GM23338 (cell line): ENCODE results near the gene LGR5. TPM values are rescaled to one million over a fixed set of nuclear protein-coding genes. Genes with fewer than 3 reads are reported as not detected.
A peak's percentile ranks its signal among the peaks of the same experiment; 100 is the strongest.

Source experiments
- ATAC-seq: fragments of 200-7000 bp; cut with Tn5 transposase; 3 replicates; pipeline ENCODE4 v1.9.1; 2020
- DNase-seq: peaks from one replicate; pipeline ENCODE4 v3.0.0-alpha.2; 2015; ENCODE audit warnings: low spot score
- H2AFZ ChIP-seq: fragments of 200-600 bp; sonication (generic); 2 replicates; pipeline ENCODE4 v1.8.0; 2016; ENCODE audit warnings: antibody characterized with exemption, mild to moderate bottlenecking, moderate library complexity
- H3F3A ChIP-seq: fragments of 200-600 bp; sonication (generic); replicated peaks from 2 replicates; pipeline ENCODE4 v1.8.0; 2017; ENCODE audit warnings: antibody characterized with exemption, mixed run types, low read depth
- H3K27ac ChIP-seq: fragments of 200-600 bp; sonication (generic); 2 replicates; pipeline ENCODE4 v1.6.1; 2016; ENCODE audit warnings: low read depth
- H3K27me3 ChIP-seq: fragments of 200-600 bp; sonication (generic); 2 replicates; pipeline ENCODE4 v1.8.0; 2016; ENCODE audit warnings: mild to moderate bottlenecking, mixed run types, moderate library complexity; ENCODE audit not compliant: insufficient read depth
- H3K36me3 ChIP-seq: fragments of 200-600 bp; sonication (generic); 2 replicates; pipeline ENCODE4 v1.8.0; 2016; ENCODE audit warnings: mild to moderate bottlenecking; ENCODE audit not compliant: insufficient read depth
- H3K4me1 ChIP-seq: fragments of 200-600 bp; sonication (generic); 2 replicates; pipeline ENCODE4 v1.8.0; 2016; ENCODE audit warnings: mild to moderate bottlenecking, moderate library complexity; ENCODE audit not compliant: insufficient read depth
- H3K4me2 ChIP-seq: fragments of 200-600 bp; sonication (generic); 2 replicates; pipeline ENCODE4 v1.7.1; 2017; ENCODE audit warnings: mixed run types
- H3K4me3 ChIP-seq: fragments of 200-600 bp; sonication (generic); 2 replicates; pipeline ENCODE4 v1.6.1; 2016; ENCODE audit warnings: mixed run types
- H3K79me2 ChIP-seq: fragments of 200-600 bp; sonication (generic); replicated peaks from 2 replicates; pipeline ENCODE4 v1.8.0; 2017; ENCODE audit warnings: mild to moderate bottlenecking; ENCODE audit not compliant: insufficient read depth
- H3K9me2 ChIP-seq: fragments of 200-600 bp; sonication (generic); 2 replicates; pipeline ENCODE4 v1.8.0; 2017; ENCODE audit not compliant: insufficient read depth
- H4K20me1 ChIP-seq: fragments of 200-600 bp; sonication (generic); replicated peaks from 2 replicates; pipeline ENCODE4 v1.8.0; 2017; ENCODE audit warnings: mild to moderate bottlenecking; ENCODE audit not compliant: insufficient read depth
- H3K27ac Mint-ChIP-seq: 2 replicates; pipeline ENCODE4 v1.8.0; 2020; ENCODE audit warnings: inconsistent platforms, mild to moderate bottlenecking, moderate library complexity, mixed read lengths
- H3K27me3 Mint-ChIP-seq: 3 replicates; pipeline ENCODE4 v1.8.0; 2022; ENCODE audit warnings: low read depth, mild to moderate bottlenecking, moderate library complexity, mixed read lengths, inconsistent platforms; ENCODE audit not compliant: insufficient read depth, poor library complexity
- H3K36me3 Mint-ChIP-seq: 3 replicates; pipeline ENCODE4 v1.8.0; 2021; ENCODE audit warnings: low read depth, mild to moderate bottlenecking, inconsistent platforms, moderate library complexity, mixed read lengths
- H3K4me1 Mint-ChIP-seq: 3 replicates; pipeline ENCODE4 v1.8.0; 2020; ENCODE audit warnings: mild to moderate bottlenecking, inconsistent platforms, mixed read lengths
- H3K4me3 Mint-ChIP-seq: 3 replicates; pipeline ENCODE4 v1.8.0; 2021; ENCODE audit warnings: moderate library complexity, mild to moderate bottlenecking, inconsistent platforms, mixed read lengths
- H3K9me3 Mint-ChIP-seq: 3 replicates; pipeline ENCODE4 v1.8.0; 2020; ENCODE audit warnings: moderate library complexity, mild to moderate bottlenecking, inconsistent platforms, mixed read lengths
- EZH2 ChIP-seq: fragments of 200-600 bp; sonication (generic); IDR thresholded peaks from one replicate; pipeline ENCODE4 v1.8.0; 2017; ENCODE audit warnings: antibody characterized with exemption, mild to moderate bottlenecking, low read depth; ENCODE audit not compliant: unreplicated experiment
- JUNB ChIP-seq: IDR thresholded peaks from one replicate; pipeline ENCODE4 v1.6.1; 2016; ENCODE audit warnings: antibody characterized with exemption; ENCODE audit not compliant: unreplicated experiment
- ZNF114 ChIP-seq: fragments of 250-450 bp; sonication (Bioruptor Pico); IDR thresholded peaks from 2 replicates; pipeline ENCODE4 v1.5.0; 2020; ENCODE audit warnings: mild to moderate bottlenecking, moderate library complexity
- polyA plus RNA-seq: library from polyadenylated mRNA; unstranded; fragments of >200 nt; fragmentation: Nextera tagmentation; extraction: Ambion mirVana; gene quantifications from 2 replicates; pipeline ENCODE4 v1.2.1, GENCODE V29; 2016
- total RNA-seq: library from RNA; depleted of rRNA; stranded (reverse); fragments of >200 nt; shearing (Covaris generic); gene quantifications from 2 replicates; pipeline ENCODE4 v1.2.3, GENCODE V29; 2014
- TF ChIP-seq, protein P1 (sequence below): fragments of 250-450 bp; sonication (Bioruptor Pico); IDR thresholded peaks from 2 replicates; pipeline ENCODE4 v1.5.0; 2020; ENCODE audit warnings: mild to moderate bottlenecking, moderate library complexity
- TF ChIP-seq, protein P2 (sequence below), 2 experiments: fragments of 200-600 bp in 1 of 2; sonication (generic) in 1 of 2; conservative IDR thresholded peaks; 2 replicates each; pipeline versions ENCODE4 v1.5.1 to v1.6.1; 2016 to 2017; ENCODE audit warnings: antibody characterized with exemption in 2 of 2, low read depth in 2 of 2, mild to moderate bottlenecking in 2 of 2, moderate library complexity in 1 of 2
- TF ChIP-seq, protein P3 (sequence below): IDR thresholded peaks from one replicate; pipeline ENCODE4 v1.6.1; 2018; ENCODE audit warnings: antibody characterized with exemption; ENCODE audit not compliant: unreplicated experiment

LGR5 gene
- total and polyA plus RNA-seq, 2 experiments from 2014 or later: 0.17 to 0.26 TPM

DNA sequence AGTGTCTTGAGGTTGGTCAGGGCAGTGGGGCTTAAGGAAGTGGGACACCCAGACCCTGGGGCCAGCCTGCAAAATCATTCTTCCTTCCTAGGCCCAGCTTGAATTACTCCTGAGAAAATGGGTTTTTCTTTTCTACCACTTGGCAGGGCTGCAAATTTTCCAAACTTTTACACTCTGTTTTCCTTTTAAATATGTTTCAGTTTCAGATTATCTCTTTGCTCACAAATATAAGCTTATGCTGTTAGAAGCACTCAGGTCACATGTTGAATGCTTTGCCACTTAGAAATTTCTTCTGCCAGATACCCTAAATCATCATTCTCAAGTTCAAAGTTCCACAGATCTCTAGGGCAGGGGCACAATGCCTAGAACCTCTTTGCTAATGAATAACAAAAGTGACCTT, 2.9 kb upstream of the LGR5 start (continued):
- TF ChIP-seq, protein P1, sequence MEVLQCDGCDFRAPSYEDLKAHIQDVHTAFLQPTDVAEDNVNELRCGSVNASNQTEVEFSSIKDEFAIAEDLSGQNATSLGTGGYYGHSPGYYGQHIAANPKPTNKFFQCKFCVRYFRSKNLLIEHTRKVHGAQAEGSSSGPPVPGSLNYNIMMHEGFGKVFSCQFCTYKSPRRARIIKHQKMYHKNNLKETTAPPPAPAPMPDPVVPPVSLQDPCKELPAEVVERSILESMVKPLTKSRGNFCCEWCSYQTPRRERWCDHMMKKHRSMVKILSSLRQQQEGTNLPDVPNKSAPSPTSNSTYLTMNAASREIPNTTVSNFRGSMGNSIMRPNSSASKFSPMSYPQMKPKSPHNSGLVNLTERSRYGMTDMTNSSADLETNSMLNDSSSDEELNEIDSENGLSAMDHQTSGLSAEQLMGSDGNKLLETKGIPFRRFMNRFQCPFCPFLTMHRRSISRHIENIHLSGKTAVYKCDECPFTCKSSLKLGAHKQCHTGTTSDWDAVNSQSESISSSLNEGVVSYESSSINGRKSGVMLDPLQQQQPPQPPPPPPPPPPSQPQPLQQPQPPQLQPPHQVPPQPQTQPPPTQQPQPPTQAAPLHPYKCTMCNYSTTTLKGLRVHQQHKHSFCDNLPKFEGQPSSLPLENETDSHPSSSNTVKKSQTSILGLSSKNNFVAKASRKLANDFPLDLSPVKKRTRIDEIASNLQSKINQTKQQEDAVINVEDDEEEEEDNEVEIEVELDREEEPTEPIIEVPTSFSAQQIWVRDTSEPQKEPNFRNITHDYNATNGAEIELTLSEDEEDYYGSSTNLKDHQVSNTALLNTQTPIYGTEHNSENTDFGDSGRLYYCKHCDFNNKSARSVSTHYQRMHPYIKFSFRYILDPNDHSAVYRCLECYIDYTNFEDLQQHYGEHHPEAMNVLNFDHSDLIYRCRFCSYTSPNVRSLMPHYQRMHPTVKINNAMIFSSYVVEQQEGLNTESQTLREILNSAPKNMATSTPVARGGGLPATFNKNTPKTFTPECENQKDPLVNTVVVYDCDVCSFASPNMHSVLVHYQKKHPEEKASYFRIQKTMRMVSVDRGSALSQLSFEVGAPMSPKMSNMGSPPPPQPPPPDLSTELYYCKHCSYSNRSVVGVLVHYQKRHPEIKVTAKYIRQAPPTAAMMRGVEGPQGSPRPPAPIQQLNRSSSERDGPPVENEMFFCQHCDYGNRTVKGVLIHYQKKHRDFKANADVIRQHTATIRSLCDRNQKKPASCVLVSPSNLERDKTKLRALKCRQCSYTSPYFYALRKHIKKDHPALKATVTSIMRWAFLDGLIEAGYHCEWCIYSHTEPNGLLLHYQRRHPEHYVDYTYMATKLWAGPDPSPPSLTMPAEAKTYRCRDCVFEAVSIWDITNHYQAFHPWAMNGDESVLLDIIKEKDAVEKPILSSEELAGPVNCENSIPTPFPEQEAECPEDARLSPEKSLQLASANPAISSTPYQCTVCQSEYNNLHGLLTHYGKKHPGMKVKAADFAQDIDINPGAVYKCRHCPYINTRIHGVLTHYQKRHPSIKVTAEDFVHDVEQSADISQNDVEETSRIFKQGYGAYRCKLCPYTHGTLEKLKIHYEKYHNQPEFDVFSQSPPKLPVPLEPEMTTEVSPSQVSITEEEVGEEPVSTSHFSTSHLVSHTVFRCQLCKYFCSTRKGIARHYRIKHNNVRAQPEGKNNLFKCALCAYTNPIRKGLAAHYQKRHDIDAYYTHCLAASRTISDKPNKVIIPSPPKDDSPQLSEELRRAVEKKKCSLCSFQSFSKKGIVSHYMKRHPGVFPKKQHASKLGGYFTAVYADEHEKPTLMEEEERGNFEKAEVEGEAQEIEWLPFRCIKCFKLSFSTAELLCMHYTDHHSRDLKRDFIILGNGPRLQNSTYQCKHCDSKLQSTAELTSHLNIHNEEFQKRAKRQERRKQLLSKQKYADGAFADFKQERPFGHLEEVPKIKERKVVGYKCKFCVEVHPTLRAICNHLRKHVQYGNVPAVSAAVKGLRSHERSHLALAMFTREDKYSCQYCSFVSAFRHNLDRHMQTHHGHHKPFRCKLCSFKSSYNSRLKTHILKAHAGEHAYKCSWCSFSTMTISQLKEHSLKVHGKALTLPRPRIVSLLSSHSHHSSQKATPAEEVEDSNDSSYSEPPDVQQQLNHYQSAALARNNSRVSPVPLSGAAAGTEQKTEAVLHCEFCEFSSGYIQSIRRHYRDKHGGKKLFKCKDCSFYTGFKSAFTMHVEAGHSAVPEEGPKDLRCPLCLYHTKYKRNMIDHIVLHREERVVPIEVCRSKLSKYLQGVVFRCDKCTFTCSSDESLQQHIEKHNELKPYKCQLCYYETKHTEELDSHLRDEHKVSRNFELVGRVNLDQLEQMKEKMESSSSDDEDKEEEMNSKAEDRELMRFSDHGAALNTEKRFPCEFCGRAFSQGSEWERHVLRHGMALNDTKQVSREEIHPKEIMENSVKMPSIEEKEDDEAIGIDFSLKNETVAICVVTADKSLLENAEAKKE: no peak
- TF ChIP-seq, protein P2, sequence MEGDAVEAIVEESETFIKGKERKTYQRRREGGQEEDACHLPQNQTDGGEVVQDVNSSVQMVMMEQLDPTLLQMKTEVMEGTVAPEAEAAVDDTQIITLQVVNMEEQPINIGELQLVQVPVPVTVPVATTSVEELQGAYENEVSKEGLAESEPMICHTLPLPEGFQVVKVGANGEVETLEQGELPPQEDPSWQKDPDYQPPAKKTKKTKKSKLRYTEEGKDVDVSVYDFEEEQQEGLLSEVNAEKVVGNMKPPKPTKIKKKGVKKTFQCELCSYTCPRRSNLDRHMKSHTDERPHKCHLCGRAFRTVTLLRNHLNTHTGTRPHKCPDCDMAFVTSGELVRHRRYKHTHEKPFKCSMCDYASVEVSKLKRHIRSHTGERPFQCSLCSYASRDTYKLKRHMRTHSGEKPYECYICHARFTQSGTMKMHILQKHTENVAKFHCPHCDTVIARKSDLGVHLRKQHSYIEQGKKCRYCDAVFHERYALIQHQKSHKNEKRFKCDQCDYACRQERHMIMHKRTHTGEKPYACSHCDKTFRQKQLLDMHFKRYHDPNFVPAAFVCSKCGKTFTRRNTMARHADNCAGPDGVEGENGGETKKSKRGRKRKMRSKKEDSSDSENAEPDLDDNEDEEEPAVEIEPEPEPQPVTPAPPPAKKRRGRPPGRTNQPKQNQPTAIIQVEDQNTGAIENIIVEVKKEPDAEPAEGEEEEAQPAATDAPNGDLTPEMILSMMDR (conservative IDR thresholded peaks at IDR 0.05; ENCODE audit: low read depth in 2 of 2): no peak
- no peak for TF ChIP-seq ZNF114 (CRISPR knock-in tag)

DNA sequence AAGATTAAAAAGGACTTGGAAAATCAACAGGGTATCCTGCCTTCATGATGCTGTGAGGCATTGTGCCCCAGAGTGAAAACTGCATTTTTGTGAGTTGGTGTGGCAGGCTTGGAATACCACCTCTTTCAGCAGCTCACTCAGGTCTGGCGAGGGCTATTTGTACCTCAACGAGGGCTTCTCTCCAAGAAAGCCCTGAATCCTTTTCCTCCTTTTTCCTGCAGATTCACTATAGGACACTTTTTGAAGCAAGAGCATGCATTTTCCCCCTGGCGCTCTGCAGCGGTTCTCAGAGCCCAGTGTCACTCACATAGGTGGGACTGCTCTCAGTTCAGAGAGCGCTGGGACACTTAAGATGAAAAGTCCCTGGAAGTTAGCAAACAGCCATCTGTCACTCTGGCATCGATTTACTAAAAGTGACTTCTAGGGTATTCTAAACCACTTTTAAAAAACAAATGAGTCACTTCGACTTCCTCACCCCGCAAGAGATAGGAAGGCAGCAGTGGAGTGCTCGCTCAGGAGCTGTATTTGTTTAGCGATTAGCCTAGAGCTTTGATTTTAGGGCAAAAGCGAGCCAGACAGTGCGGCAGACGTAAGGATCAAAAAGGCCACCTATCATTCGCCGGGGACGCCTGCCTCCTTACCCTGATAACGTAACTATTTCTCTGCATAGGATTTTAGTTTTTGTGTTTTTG, 782 bp upstream of the LGR5 start:
- H3K4me1 ChIP-seq: peaks cover 23% of the 10 kb centered on the region
- Mint-ChIP-seq H3K36me3 (peaks cover 14% of the 10 kb centered on the region), H3K9me3 (peaks cover 34% of the 10 kb centered on the region), H3K4me1 (peaks cover 15% of the 10 kb centered on the region; the same call in 2 of the 3 replicates), H3K4me3 (peak overlapping the region; percentile 78), H3K27me3 (peaks cover 52% of the 10 kb centered on the region), H3K27ac (no peak overlapping the region)
- no peaks in the 10 kb centered on the region for H3K79me2 ChIP-seq
- ATAC-seq: peak; percentile 21
- H3F3A ChIP-seq: no peaks in the 10 kb centered on the region
- H3K4me2 ChIP-seq: peak overlapping the region; percentile 98
- DNase-seq: peak; percentile 26
- peaks cover 10% of the 10 kb centered on the region; the same call in 1 of the 2 replicates for H3K36me3 ChIP-seq
- no peak overlapping the region for H3K27ac ChIP-seq
- H3K4me3 ChIP-seq: peak overlapping the region; percentile 82
- H2AFZ ChIP-seq: peak overlapping the region; percentile 97
- H4K20me1 ChIP-seq: no peaks in the 10 kb centered on the region
- peaks cover 76% of the 10 kb centered on the region for H3K27me3 ChIP-seq
- TF ChIP-seq JUNB: no peak
- TF ChIP-seq, protein P3, sequence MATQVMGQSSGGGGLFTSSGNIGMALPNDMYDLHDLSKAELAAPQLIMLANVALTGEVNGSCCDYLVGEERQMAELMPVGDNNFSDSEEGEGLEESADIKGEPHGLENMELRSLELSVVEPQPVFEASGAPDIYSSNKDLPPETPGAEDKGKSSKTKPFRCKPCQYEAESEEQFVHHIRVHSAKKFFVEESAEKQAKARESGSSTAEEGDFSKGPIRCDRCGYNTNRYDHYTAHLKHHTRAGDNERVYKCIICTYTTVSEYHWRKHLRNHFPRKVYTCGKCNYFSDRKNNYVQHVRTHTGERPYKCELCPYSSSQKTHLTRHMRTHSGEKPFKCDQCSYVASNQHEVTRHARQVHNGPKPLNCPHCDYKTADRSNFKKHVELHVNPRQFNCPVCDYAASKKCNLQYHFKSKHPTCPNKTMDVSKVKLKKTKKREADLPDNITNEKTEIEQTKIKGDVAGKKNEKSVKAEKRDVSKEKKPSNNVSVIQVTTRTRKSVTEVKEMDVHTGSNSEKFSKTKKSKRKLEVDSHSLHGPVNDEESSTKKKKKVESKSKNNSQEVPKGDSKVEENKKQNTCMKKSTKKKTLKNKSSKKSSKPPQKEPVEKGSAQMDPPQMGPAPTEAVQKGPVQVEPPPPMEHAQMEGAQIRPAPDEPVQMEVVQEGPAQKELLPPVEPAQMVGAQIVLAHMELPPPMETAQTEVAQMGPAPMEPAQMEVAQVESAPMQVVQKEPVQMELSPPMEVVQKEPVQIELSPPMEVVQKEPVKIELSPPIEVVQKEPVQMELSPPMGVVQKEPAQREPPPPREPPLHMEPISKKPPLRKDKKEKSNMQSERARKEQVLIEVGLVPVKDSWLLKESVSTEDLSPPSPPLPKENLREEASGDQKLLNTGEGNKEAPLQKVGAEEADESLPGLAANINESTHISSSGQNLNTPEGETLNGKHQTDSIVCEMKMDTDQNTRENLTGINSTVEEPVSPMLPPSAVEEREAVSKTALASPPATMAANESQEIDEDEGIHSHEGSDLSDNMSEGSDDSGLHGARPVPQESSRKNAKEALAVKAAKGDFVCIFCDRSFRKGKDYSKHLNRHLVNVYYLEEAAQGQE: no peak
- TF ChIP-seq EZH2: peak; percentile 74
- 0 out of 2 replicates have a peak, but pooled peaks cover 4% of the 10 kb centered on the region for H3K9me2 ChIP-seq
